Stimulated activated naive CD8-positive, alpha-beta T cell treated with anti-CD3 and anti-CD28 coated beads, Interleukin-15, amount 100 ng/mL, for 72 hours (primary cell): ENCODE results near the gene TPK1.
A peak's percentile ranks its signal among the peaks of the same experiment; 100 is the strongest.

Experiments used
- ATAC-seq: fragments of 150-1000 bp; cut with Tn5 transposase; 2 replicates; pipeline ENCODE4 v1.10.0; 2021; ENCODE audit warnings: mild to moderate bottlenecking, moderate library complexity
- DNase-seq, 2 donors: peaks; one replicate each; pipeline ENCODE4 v3.0.0; 2021 to 2022
- H3K27ac Mint-ChIP-seq, 2 donors: one replicate each; pipeline ENCODE4 v1.8.0; 2022; ENCODE audit warnings: mild to moderate bottlenecking in 2 of 2, mixed read lengths in 2 of 2, moderate library complexity in 2 of 2
- H3K27me3 Mint-ChIP-seq: one replicate; pipeline ENCODE4 v1.8.0; 2022; ENCODE audit warnings: mixed read lengths
- H3K4me1 Mint-ChIP-seq: one replicate; pipeline ENCODE4 v1.8.0; 2022; ENCODE audit warnings: mild to moderate bottlenecking, mixed read lengths
- H3K4me3 Mint-ChIP-seq, 2 donors: one replicate each; pipeline ENCODE4 v1.8.0; 2022; ENCODE audit warnings: mild to moderate bottlenecking in 2 of 2, mixed read lengths in 2 of 2, moderate library complexity in 1 of 2
- H3K9me3 Mint-ChIP-seq, 2 donors: one replicate each; pipeline ENCODE4 v1.8.0; 2022; ENCODE audit warnings: mixed read lengths in 2 of 2

The TPK1 gene

DNA sequence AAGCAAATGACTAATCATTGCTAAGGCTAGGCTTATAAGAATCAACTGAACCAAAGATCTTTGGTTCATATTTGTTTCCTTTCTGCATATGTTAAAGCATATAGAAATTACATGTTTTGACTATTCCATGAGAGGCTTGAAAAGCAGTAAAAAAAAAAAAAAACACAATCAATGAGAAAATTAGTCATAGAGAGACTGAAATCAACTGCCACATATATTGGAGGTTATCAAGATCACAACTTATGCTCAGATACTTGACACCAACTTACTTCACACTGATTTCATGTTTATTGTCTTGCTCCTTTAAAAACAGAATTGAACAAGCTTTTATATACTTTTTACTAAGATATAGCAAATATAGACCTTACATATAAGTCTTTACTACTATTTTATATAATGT, 161.3 kb downstream of the TPK1 start:
- no peak overlapping the region for H3K4me3 Mint-ChIP-seq
- no peaks in the 10 kb centered on the region for H3K4me1 Mint-ChIP-seq
- ATAC-seq (no peak), DNase-seq (no peak)
- H3K27ac Mint-ChIP-seq: no peak overlapping the region
- H3K9me3 Mint-ChIP-seq: no peaks in the 10 kb centered on the region
- no peaks in the 10 kb centered on the region for H3K27me3 Mint-ChIP-seq

- H3K27me3 Mint-ChIP-seq: no peaks in the 10 kb centered on the region
- no peak overlapping the region for H3K4me3 Mint-ChIP-seq
- H3K27ac Mint-ChIP-seq: no peak overlapping the region
- H3K4me1 Mint-ChIP-seq: no peaks in the 10 kb centered on the region
- no peaks in the 10 kb centered on the region for H3K9me3 Mint-ChIP-seq
- DNase-seq (no peak), ATAC-seq (no peak)
Measured at GRCh38 chr7:144672869-144673268, 163.0 kb downstream of the TPK1 start.

DNA sequence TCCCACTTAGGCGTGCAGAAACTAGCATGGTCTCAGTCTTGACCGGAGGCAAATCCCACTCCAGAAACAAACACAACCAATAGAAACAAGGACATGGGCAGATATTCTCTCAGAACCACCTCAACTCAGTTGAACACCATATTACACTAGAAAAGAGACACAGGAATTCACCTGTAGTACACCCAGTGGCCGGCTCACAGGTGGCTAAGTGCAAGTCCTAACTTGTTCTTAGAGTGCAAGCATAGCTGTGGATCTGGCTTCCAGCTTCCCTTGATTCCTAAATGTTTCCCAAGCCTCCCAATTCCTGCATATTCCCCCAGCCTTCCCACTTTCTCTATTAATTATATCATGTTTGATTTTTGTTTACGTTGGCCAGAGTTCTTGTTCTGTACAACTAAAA, 164.4 kb downstream of the TPK1 start:
- ATAC-seq (no peak), DNase-seq (no peak)
- Mint-ChIP-seq H3K4me3 (no peak overlapping the region), H3K4me1 (no peaks in the 10 kb centered on the region), H3K9me3 (no peaks in the 10 kb centered on the region), H3K27ac (no peak overlapping the region), H3K27me3 (no peaks in the 10 kb centered on the region)

GRCh38 chr7:144670218-144670617, 165.6 kb downstream of the TPK1 start:
- ATAC-seq (no peak), DNase-seq (no peak)
- H3K27me3 Mint-ChIP-seq: no peaks in the 10 kb centered on the region
- no peak overlapping the region for H3K4me3 Mint-ChIP-seq
- no peaks in the 10 kb centered on the region for H3K9me3 Mint-ChIP-seq
- no peaks in the 10 kb centered on the region for H3K4me1 Mint-ChIP-seq
- no peak overlapping the region for H3K27ac Mint-ChIP-seq

DNA sequence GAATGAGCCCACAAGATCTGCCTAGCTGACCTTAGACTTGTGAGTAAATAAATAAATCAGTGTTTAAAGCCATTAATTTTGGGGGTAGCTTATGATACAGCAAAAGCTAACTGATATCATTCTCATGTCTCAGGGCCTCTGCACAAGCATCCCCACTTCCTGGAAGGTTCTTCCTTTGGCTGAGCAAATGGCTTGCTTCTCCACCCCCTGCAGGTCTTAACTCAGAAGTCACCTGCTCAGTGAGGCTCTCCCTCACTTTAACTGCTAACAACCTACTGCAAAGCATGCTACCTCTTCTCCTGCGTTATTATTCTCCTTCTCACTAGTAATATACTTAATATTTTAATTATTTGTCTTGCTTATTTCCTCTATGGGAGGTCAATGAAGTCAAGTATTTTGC, 167.3 kb downstream of the TPK1 start:
- Mint-ChIP-seq H3K4me1 (no peaks in the 10 kb centered on the region), H3K4me3 (no peak overlapping the region), H3K9me3 (no peaks in the 10 kb centered on the region), H3K27ac (no peak overlapping the region), H3K27me3 (no peaks in the 10 kb centered on the region)
- ATAC-seq: no peak
- DNase-seq: no peak

DNA sequence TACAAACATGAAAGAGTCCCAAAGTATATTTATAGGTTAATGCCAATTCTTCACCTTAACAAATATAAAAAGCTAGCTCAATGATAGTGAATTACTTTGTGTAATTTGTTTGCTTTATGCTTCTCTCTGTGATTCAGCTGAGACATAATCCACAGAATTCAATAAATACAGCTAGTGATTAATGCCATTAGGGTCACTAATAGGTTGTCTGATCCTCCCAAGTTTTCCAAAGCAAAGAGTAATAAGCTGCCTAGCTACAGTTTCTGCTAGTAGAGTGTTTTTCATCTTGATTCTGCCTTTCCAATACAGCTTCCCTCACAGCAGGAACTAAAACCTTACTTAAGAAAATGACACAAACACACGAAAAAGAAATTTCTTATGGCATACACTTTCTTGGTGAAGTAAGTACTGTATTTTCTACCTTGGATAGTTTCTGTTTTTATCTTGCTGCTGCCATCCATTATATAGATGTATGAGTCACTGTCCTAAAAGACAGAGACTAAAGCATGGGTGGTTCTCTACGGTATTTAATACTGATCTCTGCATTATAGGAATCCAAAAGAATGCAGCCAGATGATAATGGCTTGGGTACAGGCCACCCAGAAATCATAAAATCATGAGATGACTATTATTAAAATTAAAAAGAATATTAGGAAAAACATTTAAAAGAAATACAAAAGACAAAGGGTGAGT, 170.0 kb downstream of the TPK1 start:
- Mint-ChIP-seq H3K9me3 (no peaks in the 10 kb centered on the region), H3K4me3 (no peak overlapping the region), H3K4me1 (no peaks in the 10 kb centered on the region), H3K27me3 (no peaks in the 10 kb centered on the region), H3K27ac (no peak overlapping the region)
- no peak for DNase-seq
- ATAC-seq: no peak

DNA sequence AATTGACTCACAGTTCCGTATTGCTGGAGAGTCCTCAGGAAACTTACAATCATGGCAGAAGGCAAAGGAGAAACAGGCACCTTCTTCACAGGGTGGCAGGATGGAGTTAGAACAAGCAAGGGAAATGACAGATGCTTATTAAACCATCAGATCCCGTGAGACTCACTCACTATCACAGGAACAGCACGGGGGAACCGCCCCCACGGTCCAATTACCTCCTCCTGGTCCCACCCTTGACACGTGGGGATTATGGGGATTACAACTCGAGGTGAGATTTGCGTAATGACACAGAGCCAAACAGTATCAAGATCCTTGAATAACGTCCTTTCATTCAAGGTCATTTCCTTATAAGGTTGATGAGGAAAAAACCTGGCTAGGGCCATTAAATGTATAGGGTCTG, 176.6 kb downstream of the TPK1 start:
- Mint-ChIP-seq H3K4me1 (no peaks in the 10 kb centered on the region), H3K4me3 (no peak overlapping the region), H3K9me3 (no peaks in the 10 kb centered on the region), H3K27me3 (no peaks in the 10 kb centered on the region), H3K27ac (no peak overlapping the region)
- no peak for ATAC-seq
- DNase-seq: no peak

GRCh38 chr7:144656965-144657517, 178.8 kb downstream of the TPK1 start:
- DNase-seq (no peak), ATAC-seq (peak; percentile 48)
- no peak overlapping the region for H3K4me3 Mint-ChIP-seq
- H3K4me1 Mint-ChIP-seq: no peaks in the 10 kb centered on the region
- no peak overlapping the region for H3K27ac Mint-ChIP-seq
- H3K27me3 Mint-ChIP-seq: no peaks in the 10 kb centered on the region
- H3K9me3 Mint-ChIP-seq: no peaks in the 10 kb centered on the region

GRCh38 chr7:144653449-144653848, 182.4 kb downstream of the TPK1 start:
- no peak for ATAC-seq
- no peaks in the 10 kb centered on the region for H3K27me3 Mint-ChIP-seq
- H3K4me3 Mint-ChIP-seq: no peak overlapping the region
- no peaks in the 10 kb centered on the region for H3K4me1 Mint-ChIP-seq
- H3K9me3 Mint-ChIP-seq: peaks cover 5 to 7% of the 10 kb centered on the region in 2 donors
- DNase-seq: no peak
- peak overlapping the region in 1 of 2 donors; percentile 4 for H3K27ac Mint-ChIP-seq

DNA sequence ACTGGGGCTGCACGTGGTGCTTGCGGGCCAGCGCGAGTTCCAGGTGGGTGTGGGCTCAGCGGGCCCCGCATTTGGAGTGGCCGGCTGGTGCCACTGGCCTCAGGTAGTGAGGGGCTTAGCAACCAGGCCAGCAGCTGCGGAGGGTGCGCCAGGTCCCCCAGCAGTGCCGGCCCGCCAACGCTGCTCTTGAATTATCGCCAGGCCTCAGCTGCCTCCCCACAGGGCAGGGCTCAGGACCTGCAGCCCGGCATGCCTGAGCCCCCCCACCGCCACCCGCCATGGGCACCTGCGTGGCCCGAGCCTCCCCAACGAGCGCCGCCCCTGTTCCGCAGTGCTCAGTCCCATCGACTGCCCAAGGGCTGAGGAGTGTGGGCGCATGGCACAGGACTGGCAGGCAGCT, 185.4 kb downstream of the TPK1 start:
- no peak for DNase-seq
- ATAC-seq: no peak
- Mint-ChIP-seq H3K27ac (no peak overlapping the region), H3K9me3 (peaks cover 5 to 7% of the 10 kb centered on the region in 2 donors), H3K27me3 (no peaks in the 10 kb centered on the region), H3K4me3 (no peak overlapping the region), H3K4me1 (no peaks in the 10 kb centered on the region)

GRCh38 chr7:144649120-144649519, 186.7 kb downstream of the TPK1 start:
- Mint-ChIP-seq H3K27ac (no peak overlapping the region), H3K9me3 (peaks cover 5 to 7% of the 10 kb centered on the region in 2 donors), H3K27me3 (no peaks in the 10 kb centered on the region), H3K4me3 (no peak overlapping the region), H3K4me1 (no peaks in the 10 kb centered on the region)
- no peak for ATAC-seq
- DNase-seq: no peak

- ATAC-seq: no peak
- Mint-ChIP-seq H3K4me1 (no peaks in the 10 kb centered on the region), H3K4me3 (no peak overlapping the region), H3K9me3 (no peaks in the 10 kb centered on the region), H3K27me3 (no peaks in the 10 kb centered on the region), H3K27ac (no peak overlapping the region)
- DNase-seq: no peak
Measured at GRCh38 chr7:144641389-144642044, 194.3 kb downstream of the TPK1 start.

DNA sequence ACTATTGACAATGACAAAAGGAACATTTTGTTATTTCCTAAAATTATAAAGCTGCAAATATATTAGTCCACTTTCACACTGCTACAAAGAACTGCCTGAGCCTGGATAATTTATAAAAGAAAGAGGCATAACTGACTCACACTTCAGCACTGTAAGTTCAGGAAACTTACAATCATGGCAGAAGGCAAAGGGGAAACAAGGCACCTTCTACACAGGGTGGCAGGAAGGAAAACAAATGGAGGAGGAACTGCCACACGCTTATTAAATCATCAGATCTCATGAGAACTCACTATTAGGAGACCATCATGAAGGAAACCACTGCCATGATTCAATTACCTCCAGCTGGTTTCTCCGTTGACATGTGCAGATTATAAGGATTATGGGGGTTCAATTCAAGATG, 203.1 kb downstream of the TPK1 start:
- H3K4me3 Mint-ChIP-seq: no peak overlapping the region
- no peaks in the 10 kb centered on the region for H3K4me1 Mint-ChIP-seq
- no peaks in the 10 kb centered on the region for H3K27me3 Mint-ChIP-seq
- no peak for DNase-seq
- ATAC-seq: no peak
- H3K9me3 Mint-ChIP-seq: peaks cover 8 to 16% of the 10 kb centered on the region in 2 donors
- H3K27ac Mint-ChIP-seq: no peak overlapping the region

- H3K4me1 Mint-ChIP-seq: no peaks in the 10 kb centered on the region
- no peaks in the 10 kb centered on the region for H3K27me3 Mint-ChIP-seq
- no peak for ATAC-seq
- peaks cover 8 to 16% of the 10 kb centered on the region in 2 donors for H3K9me3 Mint-ChIP-seq
- H3K4me3 Mint-ChIP-seq: no peak overlapping the region
- no peak overlapping the region for H3K27ac Mint-ChIP-seq
- no peak for DNase-seq
Measured at GRCh38 chr7:144629598-144629997, 206.3 kb downstream of the TPK1 start.

GRCh38 chr7:144629011-144629410, 206.8 kb downstream of the TPK1 start:
- Mint-ChIP-seq H3K9me3 (peaks cover 8 to 16% of the 10 kb centered on the region in 2 donors), H3K4me1 (no peaks in the 10 kb centered on the region), H3K4me3 (no peak overlapping the region), H3K27me3 (no peaks in the 10 kb centered on the region), H3K27ac (no peak overlapping the region)
- DNase-seq: no peak
- no peak for ATAC-seq

GRCh38 chr7:144628176-144628575, 207.7 kb downstream of the TPK1 start:
- Mint-ChIP-seq H3K27ac (no peak overlapping the region), H3K4me1 (no peaks in the 10 kb centered on the region), H3K9me3 (peaks cover 8 to 16% of the 10 kb centered on the region in 2 donors), H3K27me3 (no peaks in the 10 kb centered on the region), H3K4me3 (no peak overlapping the region)
- ATAC-seq (no peak), DNase-seq (no peak)
